Measurements from ENCODE around the gene MNT. TPM values are rescaled to one million over a fixed set of nuclear protein-coding genes. Genes with fewer than 3 reads are reported as not detected.
"Not testable (repeated sequence)": the region's sequence is repeated elsewhere in the genome, so short reads cannot be mapped to it uniquely, and the experiment has no call there.

MNT gene
- total and polyA plus RNA-seq, 4 donors = 1.7 to 5.0 (median 2.6) TPM

DNA sequence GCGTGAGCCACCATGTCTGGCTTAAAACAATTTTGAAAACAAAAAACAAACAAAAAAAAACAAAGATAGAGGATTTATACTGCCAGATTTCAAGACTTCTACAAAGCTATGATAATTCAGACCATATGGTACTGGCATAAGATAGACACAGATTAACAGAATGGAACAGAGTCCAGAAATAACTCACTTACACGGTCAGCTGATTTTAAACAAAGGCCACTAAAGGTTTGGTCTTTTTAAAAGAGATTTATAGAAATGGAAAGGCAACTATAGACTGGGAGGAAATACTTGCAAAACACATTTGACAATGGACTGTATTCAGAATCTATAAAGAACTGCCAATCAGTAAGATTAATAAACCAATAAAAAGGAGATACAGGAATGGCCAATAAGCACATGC is 48.6 kb upstream of the MNT start:
- H3K36me3 ChIP-seq (ENCODE audit: control insufficient read depth in 4 of 4, insufficient read depth in 3 of 4, low read depth in 1 of 4, low read length in 3 of 4) = peaks cover 0 to 3% (median 1%) of the 10 kb centered on the region in 4 donors
- no peak for DNase-seq (ENCODE audit: low spot score)
- 91% methylated on average over 2 of the region's 2 CpGs for WGBS
- no peaks in the 10 kb centered on the region for H3K4me1 ChIP-seq (ENCODE audit: control insufficient read depth in 4 of 4, insufficient read depth in 4 of 4, low read length in 3 of 4)
- TF ChIP-seq JUND (IDR thresholded peaks at IDR 0.05) = no peak
- TF ChIP-seq, protein P1, sequence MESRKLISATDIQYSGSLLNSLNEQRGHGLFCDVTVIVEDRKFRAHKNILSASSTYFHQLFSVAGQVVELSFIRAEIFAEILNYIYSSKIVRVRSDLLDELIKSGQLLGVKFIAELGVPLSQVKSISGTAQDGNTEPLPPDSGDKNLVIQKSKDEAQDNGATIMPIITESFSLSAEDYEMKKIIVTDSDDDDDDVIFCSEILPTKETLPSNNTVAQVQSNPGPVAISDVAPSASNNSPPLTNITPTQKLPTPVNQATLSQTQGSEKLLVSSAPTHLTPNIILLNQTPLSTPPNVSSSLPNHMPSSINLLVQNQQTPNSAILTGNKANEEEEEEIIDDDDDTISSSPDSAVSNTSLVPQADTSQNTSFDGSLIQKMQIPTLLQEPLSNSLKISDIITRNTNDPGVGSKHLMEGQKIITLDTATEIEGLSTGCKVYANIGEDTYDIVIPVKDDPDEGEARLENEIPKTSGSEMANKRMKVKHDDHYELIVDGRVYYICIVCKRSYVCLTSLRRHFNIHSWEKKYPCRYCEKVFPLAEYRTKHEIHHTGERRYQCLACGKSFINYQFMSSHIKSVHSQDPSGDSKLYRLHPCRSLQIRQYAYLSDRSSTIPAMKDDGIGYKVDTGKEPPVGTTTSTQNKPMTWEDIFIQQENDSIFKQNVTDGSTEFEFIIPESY (IDR thresholded peaks at IDR 0.05) = no peak
- TF ChIP-seq FOXA2 (IDR thresholded peaks at IDR 0.05) = no peak
- TF ChIP-seq, protein P2, sequence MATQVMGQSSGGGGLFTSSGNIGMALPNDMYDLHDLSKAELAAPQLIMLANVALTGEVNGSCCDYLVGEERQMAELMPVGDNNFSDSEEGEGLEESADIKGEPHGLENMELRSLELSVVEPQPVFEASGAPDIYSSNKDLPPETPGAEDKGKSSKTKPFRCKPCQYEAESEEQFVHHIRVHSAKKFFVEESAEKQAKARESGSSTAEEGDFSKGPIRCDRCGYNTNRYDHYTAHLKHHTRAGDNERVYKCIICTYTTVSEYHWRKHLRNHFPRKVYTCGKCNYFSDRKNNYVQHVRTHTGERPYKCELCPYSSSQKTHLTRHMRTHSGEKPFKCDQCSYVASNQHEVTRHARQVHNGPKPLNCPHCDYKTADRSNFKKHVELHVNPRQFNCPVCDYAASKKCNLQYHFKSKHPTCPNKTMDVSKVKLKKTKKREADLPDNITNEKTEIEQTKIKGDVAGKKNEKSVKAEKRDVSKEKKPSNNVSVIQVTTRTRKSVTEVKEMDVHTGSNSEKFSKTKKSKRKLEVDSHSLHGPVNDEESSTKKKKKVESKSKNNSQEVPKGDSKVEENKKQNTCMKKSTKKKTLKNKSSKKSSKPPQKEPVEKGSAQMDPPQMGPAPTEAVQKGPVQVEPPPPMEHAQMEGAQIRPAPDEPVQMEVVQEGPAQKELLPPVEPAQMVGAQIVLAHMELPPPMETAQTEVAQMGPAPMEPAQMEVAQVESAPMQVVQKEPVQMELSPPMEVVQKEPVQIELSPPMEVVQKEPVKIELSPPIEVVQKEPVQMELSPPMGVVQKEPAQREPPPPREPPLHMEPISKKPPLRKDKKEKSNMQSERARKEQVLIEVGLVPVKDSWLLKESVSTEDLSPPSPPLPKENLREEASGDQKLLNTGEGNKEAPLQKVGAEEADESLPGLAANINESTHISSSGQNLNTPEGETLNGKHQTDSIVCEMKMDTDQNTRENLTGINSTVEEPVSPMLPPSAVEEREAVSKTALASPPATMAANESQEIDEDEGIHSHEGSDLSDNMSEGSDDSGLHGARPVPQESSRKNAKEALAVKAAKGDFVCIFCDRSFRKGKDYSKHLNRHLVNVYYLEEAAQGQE (IDR thresholded peaks at IDR 0.05) = no peak
- TF ChIP-seq SP1 (IDR thresholded peaks at IDR 0.05) = no peak
- no peak for TF ChIP-seq FOXA1 (IDR thresholded peaks at IDR 0.05)
- TF ChIP-seq HNF4G (IDR thresholded peaks at IDR 0.05) = no peak
- TF ChIP-seq, protein P3, sequence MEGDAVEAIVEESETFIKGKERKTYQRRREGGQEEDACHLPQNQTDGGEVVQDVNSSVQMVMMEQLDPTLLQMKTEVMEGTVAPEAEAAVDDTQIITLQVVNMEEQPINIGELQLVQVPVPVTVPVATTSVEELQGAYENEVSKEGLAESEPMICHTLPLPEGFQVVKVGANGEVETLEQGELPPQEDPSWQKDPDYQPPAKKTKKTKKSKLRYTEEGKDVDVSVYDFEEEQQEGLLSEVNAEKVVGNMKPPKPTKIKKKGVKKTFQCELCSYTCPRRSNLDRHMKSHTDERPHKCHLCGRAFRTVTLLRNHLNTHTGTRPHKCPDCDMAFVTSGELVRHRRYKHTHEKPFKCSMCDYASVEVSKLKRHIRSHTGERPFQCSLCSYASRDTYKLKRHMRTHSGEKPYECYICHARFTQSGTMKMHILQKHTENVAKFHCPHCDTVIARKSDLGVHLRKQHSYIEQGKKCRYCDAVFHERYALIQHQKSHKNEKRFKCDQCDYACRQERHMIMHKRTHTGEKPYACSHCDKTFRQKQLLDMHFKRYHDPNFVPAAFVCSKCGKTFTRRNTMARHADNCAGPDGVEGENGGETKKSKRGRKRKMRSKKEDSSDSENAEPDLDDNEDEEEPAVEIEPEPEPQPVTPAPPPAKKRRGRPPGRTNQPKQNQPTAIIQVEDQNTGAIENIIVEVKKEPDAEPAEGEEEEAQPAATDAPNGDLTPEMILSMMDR (IDR thresholded peaks at IDR 0.05; ENCODE audit: low read depth, low read length, missing input control) = no peak
- TF ChIP-seq HNF4A (conservative IDR thresholded peaks at IDR 0.05) = no peak
- TF ChIP-seq, protein P4, sequence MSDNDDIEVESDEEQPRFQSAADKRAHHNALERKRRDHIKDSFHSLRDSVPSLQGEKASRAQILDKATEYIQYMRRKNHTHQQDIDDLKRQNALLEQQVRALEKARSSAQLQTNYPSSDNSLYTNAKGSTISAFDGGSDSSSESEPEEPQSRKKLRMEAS (IDR thresholded peaks at IDR 0.05) = no peak
- TF ChIP-seq EGR1 (IDR thresholded peaks at IDR 0.05; ENCODE audit: low read depth in 2 of 2) = no peak
- TF ChIP-seq NR2F2 (IDR thresholded peaks at IDR 0.05) = no peak
- TF ChIP-seq, protein P5, sequence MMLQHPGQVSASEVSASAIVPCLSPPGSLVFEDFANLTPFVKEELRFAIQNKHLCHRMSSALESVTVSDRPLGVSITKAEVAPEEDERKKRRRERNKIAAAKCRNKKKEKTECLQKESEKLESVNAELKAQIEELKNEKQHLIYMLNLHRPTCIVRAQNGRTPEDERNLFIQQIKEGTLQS (IDR thresholded peaks at IDR 0.05) = no peak
- TF ChIP-seq RXRA (IDR thresholded peaks at IDR 0.05) = no peak
- TF ChIP-seq YY1 (IDR thresholded peaks at IDR 0.05) = no peak
- no peak for TF ChIP-seq TAF1 (conservative IDR thresholded peaks at IDR 0.05)
- TF ChIP-seq GABPA (IDR thresholded peaks at IDR 0.05 in 1 of 2, conservative IDR thresholded peaks at IDR 0.05 in 1 of 2) = no peak
- H3K4me3 ChIP-seq (ENCODE audit: low read depth in 1 of 3, low read length in 3 of 3) = no peak overlapping the region
- H3K9ac ChIP-seq (ENCODE audit: low read depth in 1 of 2, low read length in 2 of 2) = no peak overlapping the region
- no peaks in the 10 kb centered on the region for H3K27me3 ChIP-seq (ENCODE audit: control insufficient read depth in 4 of 4, insufficient read depth in 4 of 4, low read length in 3 of 4)
- no peak overlapping the region for H3K27ac ChIP-seq (ENCODE audit: low read depth in 1 of 2, low read length in 2 of 2)
- no peaks in the 10 kb centered on the region for H3K9me3 ChIP-seq (ENCODE audit: control insufficient read depth in 4 of 4, low read length in 3 of 4)

DNA sequence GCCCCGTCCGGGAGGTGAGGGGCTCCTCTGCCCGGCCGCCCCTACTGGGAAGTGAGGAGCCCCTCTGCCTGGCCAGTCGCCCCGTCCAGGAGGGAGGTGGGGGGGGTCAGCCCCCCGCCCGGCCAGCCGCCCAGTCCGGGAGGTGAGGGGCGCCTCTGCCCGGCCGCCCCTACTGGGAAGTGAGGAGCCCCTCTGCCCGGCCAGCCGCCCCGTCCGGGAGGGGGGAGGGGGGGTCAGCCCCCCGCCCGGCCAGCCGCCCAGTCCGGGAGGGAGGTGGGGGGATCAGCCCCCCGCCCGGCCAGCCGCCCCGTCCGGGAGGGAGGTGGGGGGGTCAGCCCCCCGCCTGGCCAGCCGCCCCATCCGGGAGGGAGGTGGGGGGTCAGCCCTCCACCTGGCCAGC is 46.6 kb upstream of the MNT start:
- not testable (repeated sequence) for H3K27me3 ChIP-seq (ENCODE audit: control insufficient read depth in 4 of 4, insufficient read depth in 4 of 4, low read length in 3 of 4); H3K9ac ChIP-seq (ENCODE audit: low read depth in 1 of 2, low read length in 2 of 2); H3K27ac ChIP-seq (ENCODE audit: low read depth in 1 of 2, low read length in 2 of 2); H3K4me1 ChIP-seq (ENCODE audit: control insufficient read depth in 4 of 4, insufficient read depth in 4 of 4, low read length in 3 of 4); DNase-seq (ENCODE audit: low spot score); H3K4me3 ChIP-seq (ENCODE audit: low read depth in 1 of 3, low read length in 3 of 3); H3K36me3 ChIP-seq (ENCODE audit: control insufficient read depth in 4 of 4, insufficient read depth in 3 of 4, low read depth in 1 of 4, low read length in 3 of 4); H3K9me3 ChIP-seq (ENCODE audit: control insufficient read depth in 4 of 4, low read length in 3 of 4)
- 96% methylated on average over 21 of the region's 29 CpGs for WGBS

Measured in liver (tissue), 9 donors.